Body of pancreas (tissue), 4 donors: ENCODE measurements around the gene HMGB4. TPM values are rescaled to one million over a fixed set of nuclear protein-coding genes. Genes with fewer than 3 reads are reported as not detected.

Experiments used
- ATAC-seq: fragments of 150-250 bp; one replicate; pipeline ENCODE4 v1.9.1; 2016
- DNase-seq, 4 donors: peaks; one replicate each; pipeline ENCODE4 v3.0.0-alpha.2; 2019
- H3K27ac ChIP-seq, 4 donors: fragments of 200-600 bp; sonication (generic); 1 replicate in 3 of 4; 2 replicates in 1 of 4; pipeline versions ENCODE4 v1.5.1 to v1.6.1; 2016 to 2019; ENCODE audit warnings: mild to moderate bottlenecking in 1 of 4, mixed read lengths in 1 of 4, moderate library complexity in 1 of 4
- H3K27me3 ChIP-seq, 2 donors: fragments of 200-600 bp; sonication (generic); one replicate each; pipeline ENCODE4 v1.6.0; 2016; ENCODE audit warnings: mild to moderate bottlenecking in 1 of 2
- H3K36me3 ChIP-seq, 2 donors: fragments of 200-600 bp; sonication (generic); replicated peaks in 1 of 2; 2 replicates each; pipeline ENCODE4 v1.5.1; 2016; ENCODE audit warnings: low read depth in 2 of 2; ENCODE audit not compliant: insufficient read depth in 1 of 2
- H3K4me1 ChIP-seq: fragments of 200-600 bp; sonication (generic); one replicate; pipeline ENCODE4 v1.6.0; 2016
- H3K4me3 ChIP-seq, 2 donors: fragments of 200-600 bp; sonication (generic); 1 replicate in 1 of 2; 2 replicates in 1 of 2; pipeline ENCODE4 v1.5.1; 2016 to 2019
- H3K9me3 ChIP-seq, 3 donors: fragments of 200-600 bp; sonication (generic); 1 replicate in 2 of 3; 2 replicates in 1 of 3; pipeline ENCODE4 v1.5.1; 2016
- POLR2A ChIP-seq, 3 donors: fragments of 450-650 bp; IDR thresholded peaks; one replicate each; pipeline ENCODE4 v1.6.1; 2016; ENCODE audit warnings: antibody characterized with exemption in 3 of 3, mild to moderate bottlenecking in 2 of 3
- WGBS, 2 donors: methylation state at CpG; one replicate each; pipeline ENCODE4 v1.1.5; 2017; 5-methylcytosine and 5-hydroxymethylcytosine counted together
- intact Hi-C: fragments of 100-400 bp; cut with DNase I; formaldehyde crosslinking; loops from one replicate; pipeline ENCODE4 v1.15.1; 2023
- total RNA-seq, 2 donors: library from RNA; depleted of rRNA; stranded (reverse); fragments of >200 nt; gene quantifications; one replicate each; pipeline ENCODE4 v1.1.0, GENCODE V29; 2016
- TF ChIP-seq, protein P1 (sequence below), 7 experiments: fragments of 450-650 bp in 4 of 7; fragments of 200-600 bp in 3 of 7; sonication (generic) in 3 of 7; IDR thresholded peaks; one replicate each; pipeline ENCODE4 v1.5.1; 2016 to 2019; ENCODE audit warnings: antibody characterized with exemption in 7 of 7

The HMGB4 gene
- total RNA-seq, 2 donors from 2014 or later = not detected

GRCh38 chr1:33902486-33903209 lies 38.8 kb downstream of the HMGB4 start:
- WGBS, 2 donors = 55 to 59% methylated on average over 6 of the region's 6 CpGs
- Histone ChIP-seq H3K27me3 (no peaks in the 10 kb centered on the region), H3K9me3 (no peaks in the 10 kb centered on the region), H3K27ac (no peak overlapping the region), H3K4me1 (peaks cover 8% of the 10 kb centered on the region), H3K4me3 (no peak overlapping the region), H3K36me3 (no peaks in the 10 kb centered on the region)
- TF ChIP-seq, protein P1, sequence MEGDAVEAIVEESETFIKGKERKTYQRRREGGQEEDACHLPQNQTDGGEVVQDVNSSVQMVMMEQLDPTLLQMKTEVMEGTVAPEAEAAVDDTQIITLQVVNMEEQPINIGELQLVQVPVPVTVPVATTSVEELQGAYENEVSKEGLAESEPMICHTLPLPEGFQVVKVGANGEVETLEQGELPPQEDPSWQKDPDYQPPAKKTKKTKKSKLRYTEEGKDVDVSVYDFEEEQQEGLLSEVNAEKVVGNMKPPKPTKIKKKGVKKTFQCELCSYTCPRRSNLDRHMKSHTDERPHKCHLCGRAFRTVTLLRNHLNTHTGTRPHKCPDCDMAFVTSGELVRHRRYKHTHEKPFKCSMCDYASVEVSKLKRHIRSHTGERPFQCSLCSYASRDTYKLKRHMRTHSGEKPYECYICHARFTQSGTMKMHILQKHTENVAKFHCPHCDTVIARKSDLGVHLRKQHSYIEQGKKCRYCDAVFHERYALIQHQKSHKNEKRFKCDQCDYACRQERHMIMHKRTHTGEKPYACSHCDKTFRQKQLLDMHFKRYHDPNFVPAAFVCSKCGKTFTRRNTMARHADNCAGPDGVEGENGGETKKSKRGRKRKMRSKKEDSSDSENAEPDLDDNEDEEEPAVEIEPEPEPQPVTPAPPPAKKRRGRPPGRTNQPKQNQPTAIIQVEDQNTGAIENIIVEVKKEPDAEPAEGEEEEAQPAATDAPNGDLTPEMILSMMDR (IDR thresholded peaks at IDR 0.05) = no peak
- TF ChIP-seq POLR2A (IDR thresholded peaks at IDR 0.05) = no peak
- ATAC-seq (no peak), DNase-seq (no peak)
- intact Hi-C loops = no loop called here

GRCh38 chr1:33903210-33903589 lies 39.3 kb downstream of the HMGB4 start:
- Histone ChIP-seq H3K36me3 (no peaks in the 10 kb centered on the region), H3K27ac (no peak overlapping the region), H3K27me3 (no peaks in the 10 kb centered on the region), H3K4me3 (no peak overlapping the region), H3K9me3 (no peaks in the 10 kb centered on the region), H3K4me1 (peaks cover 8% of the 10 kb centered on the region)
- peak in 2 of 4 donors; percentile 14 to 19 for DNase-seq
- TF ChIP-seq, protein P1 (IDR thresholded peaks at IDR 0.05) = no peak
- no peak for TF ChIP-seq POLR2A (IDR thresholded peaks at IDR 0.05)
- ATAC-seq = peak; percentile 45
- WGBS, 2 donors = 0 to 7% methylated on average over 2 of the region's 2 CpGs
- intact Hi-C loops = no loop called here

DNA sequence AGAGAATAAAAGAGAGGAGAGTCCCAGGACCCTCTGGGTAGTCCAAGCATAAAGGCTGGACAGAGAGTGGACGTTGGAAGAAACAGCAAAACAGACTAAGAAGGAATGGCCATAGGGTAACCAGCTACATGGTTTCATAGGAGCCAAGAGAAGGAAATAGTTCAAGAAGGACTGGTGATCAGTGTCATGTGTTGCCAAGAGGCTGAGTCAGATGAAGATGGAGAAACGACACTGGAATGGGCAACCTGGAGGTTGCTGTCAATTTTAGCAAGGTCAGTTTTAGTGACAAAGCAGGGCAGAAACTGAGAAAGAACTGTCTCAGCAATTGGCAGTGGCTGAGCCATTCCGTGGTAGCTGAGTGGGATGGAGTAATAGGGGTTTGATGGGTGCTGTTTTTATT lies 41.4 kb downstream of the HMGB4 start:
- no peaks in the 10 kb centered on the region for H3K27me3 ChIP-seq
- intact Hi-C loops = no loop called here
- no peaks in the 10 kb centered on the region for H3K9me3 ChIP-seq
- peaks cover 8% of the 10 kb centered on the region for H3K4me1 ChIP-seq
- DNase-seq = no peak
- no peak for TF ChIP-seq POLR2A (IDR thresholded peaks at IDR 0.05)
- TF ChIP-seq, protein P1 (IDR thresholded peaks at IDR 0.05) = no peak
- 50 to 53% methylated on average over 3 of the region's 3 CpGs for WGBS, 2 donors
- no peak overlapping the region for H3K27ac ChIP-seq
- no peak for ATAC-seq
- H3K4me3 ChIP-seq = no peak overlapping the region
- no peaks in the 10 kb centered on the region for H3K36me3 ChIP-seq

DNA sequence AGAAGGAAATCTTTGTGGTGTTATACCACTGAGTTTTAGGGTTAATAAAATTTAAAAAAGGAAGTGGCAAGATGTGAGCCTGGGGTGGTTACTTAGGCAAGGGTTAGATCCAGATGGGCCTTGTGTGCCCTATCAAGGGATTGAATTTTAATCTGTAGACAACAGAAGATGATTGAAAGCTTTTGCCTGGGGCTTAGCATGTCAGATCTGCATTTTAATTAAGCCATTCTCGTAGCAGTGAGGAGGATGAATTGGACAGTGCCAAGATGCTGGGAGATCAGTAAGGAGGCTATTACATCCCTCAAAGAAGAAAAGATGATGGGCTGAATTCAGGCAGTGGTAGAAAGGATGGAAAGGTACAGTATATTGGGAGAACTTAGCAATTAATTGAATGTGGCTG lies 42.3 kb downstream of the HMGB4 start:
- Histone ChIP-seq H3K27me3 (no peaks in the 10 kb centered on the region), H3K9me3 (no peaks in the 10 kb centered on the region), H3K4me3 (no peak overlapping the region), H3K27ac (no peak overlapping the region), H3K36me3 (no peaks in the 10 kb centered on the region), H3K4me1 (peaks cover 8% of the 10 kb centered on the region)
- no peak for DNase-seq
- intact Hi-C loops = no loop called here
- WGBS, 2 donors = 71 to 77% methylated on average over 1 of the region's 1 CpG
- TF ChIP-seq POLR2A (IDR thresholded peaks at IDR 0.05) = no peak
- TF ChIP-seq, protein P1 (IDR thresholded peaks at IDR 0.05) = no peak
- ATAC-seq = no peak
